AG10803 (cell line): Measurements from ENCODE around the gene ENTPD1.
"Not testable (repeated sequence)": the region's sequence is repeated elsewhere in the genome, so short reads cannot be mapped to it uniquely, and the experiment has no call there.

Experiments
- DNase-seq: peaks from one replicate; pipeline ENCODE4 v3.0.0; 2010; ENCODE audit warnings: low read depth
- H3K4me3 ChIP-seq: 2 replicates; pipeline ENCODE4 v1.5.1; 2011; ENCODE audit warnings: mild to moderate bottlenecking, low read length, control low read depth
- CTCF ChIP-seq: conservative IDR thresholded peaks from 2 replicates; pipeline ENCODE4 v1.5.1; 2011; ENCODE audit warnings: mild to moderate bottlenecking, low read length, control low read depth, inconsistent platforms

Gene ENTPD1

GRCh38 chr10:95873139-95873538 lies 117.2 kb downstream of the ENTPD1 start:
- TF ChIP-seq CTCF, result no peak
- DNase-seq, result no peak
- H3K4me3 ChIP-seq, result no peak overlapping the region

- no peak for DNase-seq
- no peak overlapping the region for H3K4me3 ChIP-seq
- TF ChIP-seq CTCF, result no peak
Measured at GRCh38 chr10:95873651-95874050, 117.7 kb downstream of the ENTPD1 start.

GRCh38 chr10:95874783-95875182 lies 118.8 kb downstream of the ENTPD1 start:
- H3K4me3 ChIP-seq, DNase-seq: not testable (repeated sequence)

- no peak for TF ChIP-seq CTCF
- DNase-seq, result no peak
- no peak overlapping the region for H3K4me3 ChIP-seq
Measured at GRCh38 chr10:95876756-95877155, 120.8 kb downstream of the ENTPD1 start.

GRCh38 chr10:95877881-95878280 lies 121.9 kb downstream of the ENTPD1 start:
- DNase-seq, result no peak
- TF ChIP-seq CTCF, result no peak
- H3K4me3 ChIP-seq, result no peak overlapping the region

GRCh38 chr10:95880704-95881103 lies 124.7 kb downstream of the ENTPD1 start:
- TF ChIP-seq CTCF, result no peak
- DNase-seq, result no peak
- H3K4me3 ChIP-seq, result no peak overlapping the region

- no peak for TF ChIP-seq CTCF
- H3K4me3 ChIP-seq, result no peak overlapping the region
- no peak for DNase-seq
Measured at GRCh38 chr10:95881316-95881715, 125.4 kb downstream of the ENTPD1 start.

- DNase-seq, result no peak
- TF ChIP-seq CTCF, result no peak
- no peak overlapping the region for H3K4me3 ChIP-seq
Measured at GRCh38 chr10:95889830-95890229, 133.9 kb downstream of the ENTPD1 start.
